ENCODE measurements around the gene ZBTB20.
A peak's percentile ranks its signal among the peaks of the same experiment; 100 is the strongest.

ZBTB20 gene

DNA sequence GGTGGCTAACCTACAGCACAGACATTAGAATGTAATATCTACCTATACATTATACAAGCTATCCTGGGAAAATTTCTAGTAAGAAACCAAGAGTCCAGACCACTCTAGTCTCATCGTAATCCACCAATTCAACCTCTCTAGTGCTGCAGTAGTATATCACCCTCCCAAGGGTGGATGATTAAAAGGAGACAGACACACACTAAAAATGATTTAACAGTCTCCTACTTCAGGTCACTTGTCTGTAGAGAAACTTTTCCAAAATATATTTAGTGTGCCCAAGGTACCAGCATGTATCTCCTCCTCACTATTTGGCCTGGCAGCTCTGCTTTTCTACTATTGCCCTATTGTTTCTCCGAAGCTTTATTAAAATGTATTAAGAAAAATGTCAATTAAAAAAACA lies 45.0 kb downstream of the ZBTB20 start:
- TF ChIP-seq CTCF (IDR thresholded peaks at IDR 0.05; ENCODE audit: low read depth, low read length): no peak
- no peaks in the 10 kb centered on the region for H3K9me3 ChIP-seq

DNA sequence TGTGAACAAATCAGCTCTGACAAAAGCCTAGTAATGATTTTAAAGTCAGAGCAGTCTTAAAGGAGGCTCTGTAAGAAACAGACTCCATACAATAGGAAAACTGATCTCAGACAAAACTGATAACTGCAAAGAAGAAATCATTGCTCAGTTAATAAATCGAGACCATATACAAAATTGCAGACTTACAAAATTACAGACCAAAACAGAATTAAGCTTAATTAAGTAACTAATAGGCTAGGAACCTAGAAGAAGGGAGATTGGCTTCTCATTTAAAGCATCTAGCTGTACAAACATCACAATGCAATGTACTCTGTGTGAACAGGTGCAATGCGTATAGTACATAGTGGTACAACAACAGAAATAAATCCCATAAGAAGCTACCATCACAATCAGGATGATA lies 46.3 kb downstream of the ZBTB20 start:
- no peaks in the 10 kb centered on the region for H3K27me3 ChIP-seq
- H3K36me3 ChIP-seq: no peaks in the 10 kb centered on the region
- H3K4me3 ChIP-seq (ENCODE audit: low read depth, low read length): peak overlapping the region; percentile 53
- TF ChIP-seq CTCF (IDR thresholded peaks at IDR 0.05; ENCODE audit: low read depth, low read length): no peak
- H3K4me1 ChIP-seq: 0 out of 2 replicates have a peak, but pooled peaks cover 2% of the 10 kb centered on the region
- no peak for DNase-seq
- H3K9me3 ChIP-seq: no peaks in the 10 kb centered on the region

More for the DNA sequence above, 45.0 kb downstream of the ZBTB20 start:
- Histone ChIP-seq H3K36me3 (no peaks in the 10 kb centered on the region), H3K4me3 (ENCODE audit: low read depth, low read length) (no peak overlapping the region), H3K4me1 (0 out of 2 replicates have a peak, but pooled peaks cover 2% of the 10 kb centered on the region), H3K27me3 (no peaks in the 10 kb centered on the region)
- no peak for DNase-seq

- Histone ChIP-seq H3K4me3 (ENCODE audit: low read depth, low read length) (peak overlapping the region; percentile 53), H3K27me3 (no peaks in the 10 kb centered on the region), H3K4me1 (0 out of 2 replicates have a peak, but pooled peaks cover 2% of the 10 kb centered on the region), H3K9me3 (no peaks in the 10 kb centered on the region), H3K36me3 (no peaks in the 10 kb centered on the region)
- no peak for DNase-seq
- no peak for TF ChIP-seq CTCF (IDR thresholded peaks at IDR 0.05; ENCODE audit: low read depth, low read length)
These were observed 47.0 kb downstream of the ZBTB20 start for GRCh38 chr3:115099986-115100571.

GRCh38 chr3:115099134-115099985 lies 47.7 kb downstream of the ZBTB20 start:
- Histone ChIP-seq H3K4me3 (ENCODE audit: low read depth, low read length) (peak overlapping the region; percentile 53), H3K36me3 (no peaks in the 10 kb centered on the region), H3K4me1 (0 out of 2 replicates have a peak, but pooled peaks cover 2% of the 10 kb centered on the region), H3K9me3 (no peaks in the 10 kb centered on the region), H3K27me3 (no peaks in the 10 kb centered on the region)
- no peak for TF ChIP-seq CTCF (IDR thresholded peaks at IDR 0.05; ENCODE audit: low read depth, low read length)
- no peak for DNase-seq

- peaks cover 7% of the 10 kb centered on the region for H3K4me1 ChIP-seq
- H3K27me3 ChIP-seq: no peaks in the 10 kb centered on the region
- no peak for TF ChIP-seq CTCF (IDR thresholded peaks at IDR 0.05; ENCODE audit: low read depth, low read length)
- H3K4me3 ChIP-seq (ENCODE audit: low read depth, low read length): no peak overlapping the region
- no peaks in the 10 kb centered on the region for H3K9me3 ChIP-seq
- DNase-seq: no peak
- H3K36me3 ChIP-seq: no peaks in the 10 kb centered on the region
These were observed 48.6 kb downstream of the ZBTB20 start for GRCh38 chr3:115098354-115099073.
